NCI-H2029 treated with DMSO at 0.1 percent for 48 hours (cell line): ENCODE data around the gene TSPAN2.

Source experiments
- DNase-seq: peaks from one replicate; lab custom pipeline; 2025; lab: John Stamatoyannopoulos, UW

TSPAN2 gene

GRCh38 chr1:115089420-115090185 is at the start of gene TSPAN2:
TSPAN2 (minus strand) TSS chr1:115089503; CDS start chr1:115089432, 71 bp downstream.
- DNase-seq = no peak

GRCh38 chr1:115138973-115139372 is 49.7 kb upstream of the TSPAN2 start:
- peak; percentile 66 for DNase-seq

- DNase-seq = no peak
Measured at GRCh38 chr1:115138271-115138670, 49.0 kb upstream of the TSPAN2 start.

DNA sequence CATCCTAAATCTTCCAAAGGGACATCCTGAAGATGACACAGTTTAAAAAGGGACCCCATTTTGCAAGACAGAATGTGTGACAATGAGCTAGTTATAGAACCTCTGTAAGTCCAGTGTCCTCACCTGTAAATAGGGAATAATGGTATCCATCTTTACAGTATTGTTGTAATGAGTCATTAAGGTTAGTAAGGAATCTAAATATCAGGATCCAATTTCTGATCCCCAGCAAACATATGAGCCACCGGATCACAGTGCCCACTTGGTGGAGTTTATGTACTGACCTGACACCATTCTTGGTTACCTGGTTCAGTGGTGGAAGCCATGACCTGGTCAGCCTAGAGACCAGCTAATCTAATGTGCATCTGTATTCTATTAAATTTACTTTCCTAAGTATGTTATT is 47.9 kb upstream of the TSPAN2 start:
- no peak for DNase-seq

- DNase-seq = no peak
Measured at GRCh38 chr1:115136706-115137105, 47.4 kb upstream of the TSPAN2 start.

DNA sequence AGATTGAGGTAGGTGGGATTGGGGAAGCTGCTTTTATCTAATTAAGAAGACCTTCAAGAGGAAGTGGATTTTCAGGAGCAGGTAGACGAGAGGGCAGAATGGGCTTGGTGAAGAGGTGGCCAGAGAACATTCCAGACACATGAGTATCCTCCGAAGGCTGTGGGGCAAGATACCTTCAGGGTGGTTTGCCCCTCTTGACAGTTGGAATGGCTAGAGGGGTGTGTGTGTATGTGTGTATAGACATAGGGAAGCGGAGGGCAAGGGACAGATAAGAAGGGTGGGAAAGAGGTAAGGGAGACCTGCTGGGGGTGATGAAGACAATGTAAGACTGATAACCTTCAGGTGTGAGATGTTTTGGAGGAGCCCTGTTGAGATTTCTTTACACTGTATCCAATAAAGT is 46.8 kb upstream of the TSPAN2 start:
- DNase-seq = no peak

- DNase-seq = no peak
Measured at GRCh38 chr1:115135681-115136080, 46.4 kb upstream of the TSPAN2 start.

DNA sequence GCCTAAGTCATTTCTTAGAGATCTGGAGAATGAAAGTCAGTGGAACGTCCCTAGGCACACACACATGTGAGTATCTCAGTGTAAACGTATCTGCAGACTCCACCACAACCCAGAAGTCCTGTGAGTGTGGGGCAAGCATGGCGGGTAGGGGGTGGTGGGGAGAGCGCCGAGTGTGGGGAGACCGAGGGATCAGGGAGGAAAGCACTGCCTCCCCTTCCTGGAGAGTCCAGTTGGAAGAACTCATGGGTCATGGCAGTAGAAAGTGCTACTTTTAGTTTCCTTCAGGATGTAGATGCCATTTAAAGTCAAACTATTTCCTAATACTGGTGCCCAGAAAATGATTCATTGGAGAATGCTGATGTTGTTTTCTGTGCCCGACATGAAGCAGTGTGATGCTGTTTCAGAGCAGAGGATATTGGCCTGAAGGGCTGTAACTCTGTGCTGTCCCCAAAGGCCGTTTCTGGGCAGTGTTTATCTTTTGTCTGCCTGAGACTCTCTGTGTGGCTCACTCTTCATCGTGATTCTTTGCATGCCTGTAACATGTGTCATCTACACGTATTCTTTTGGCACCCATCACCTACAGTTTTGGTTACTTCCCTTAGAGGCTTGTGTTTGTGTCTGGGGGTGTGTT is 45.7 kb upstream of the TSPAN2 start:
- no peak for DNase-seq

- no peak for DNase-seq
Measured at GRCh38 chr1:115134231-115134630, 44.9 kb upstream of the TSPAN2 start.

- no peak for DNase-seq
Measured at GRCh38 chr1:115133440-115133839, 44.1 kb upstream of the TSPAN2 start.

- no peak for DNase-seq
Measured at GRCh38 chr1:115130786-115131185, 41.5 kb upstream of the TSPAN2 start.

DNA sequence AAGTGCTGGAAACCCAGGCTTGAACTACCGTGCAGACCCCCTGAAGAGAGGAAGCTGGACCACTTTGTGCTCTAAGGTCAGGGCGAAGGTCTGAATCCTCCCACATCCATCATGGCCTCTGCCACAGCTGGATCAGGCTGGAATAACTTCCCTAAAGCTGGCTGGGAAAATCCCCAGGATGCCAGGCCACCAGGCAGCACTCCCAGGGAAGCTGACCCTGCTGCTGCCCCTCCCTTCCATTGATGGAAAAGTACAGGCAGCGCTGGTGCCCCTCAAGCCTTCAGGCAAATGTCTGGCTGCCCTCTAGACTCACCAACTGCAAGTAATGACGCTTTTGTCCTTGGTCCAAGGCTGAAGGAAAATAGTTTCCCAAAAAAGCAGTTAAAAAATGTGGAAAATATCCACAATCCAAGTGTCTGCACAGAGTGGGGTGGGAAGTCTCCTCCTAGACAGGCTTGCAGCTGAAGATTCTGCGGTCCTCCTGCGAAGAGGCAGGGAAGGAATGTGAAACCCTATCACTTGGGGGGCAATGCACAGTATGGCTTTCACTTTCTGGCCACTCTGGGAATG is 39.9 kb upstream of the TSPAN2 start:
- DNase-seq = no peak

GRCh38 chr1:115127539-115127938 is 38.2 kb upstream of the TSPAN2 start:
- DNase-seq = no peak

DNA sequence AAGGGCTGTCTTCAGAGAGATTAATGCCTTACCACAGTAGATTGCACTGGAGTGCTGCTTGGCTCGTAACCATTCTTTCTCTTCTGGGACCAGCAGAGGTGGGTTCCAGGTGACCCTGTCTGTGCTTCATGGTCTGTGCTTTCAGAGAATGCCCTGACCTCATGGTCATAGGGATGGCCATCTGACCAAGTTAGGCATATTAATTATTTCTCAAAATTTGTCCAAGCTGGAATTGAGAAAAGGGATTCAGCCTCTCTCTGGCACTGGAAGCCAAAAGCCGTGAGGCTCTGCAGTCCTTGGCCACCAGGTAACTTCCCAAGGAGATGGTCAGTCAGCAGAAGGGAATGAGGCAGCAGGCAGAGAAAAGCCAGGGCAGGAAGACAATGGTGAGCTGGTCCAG is 37.2 kb upstream of the TSPAN2 start:
- DNase-seq = no peak

- no peak for DNase-seq
Measured at GRCh38 chr1:115123116-115123515, 33.8 kb upstream of the TSPAN2 start.

- no peak for DNase-seq
Measured at GRCh38 chr1:115121793-115122192, 32.5 kb upstream of the TSPAN2 start.

DNA sequence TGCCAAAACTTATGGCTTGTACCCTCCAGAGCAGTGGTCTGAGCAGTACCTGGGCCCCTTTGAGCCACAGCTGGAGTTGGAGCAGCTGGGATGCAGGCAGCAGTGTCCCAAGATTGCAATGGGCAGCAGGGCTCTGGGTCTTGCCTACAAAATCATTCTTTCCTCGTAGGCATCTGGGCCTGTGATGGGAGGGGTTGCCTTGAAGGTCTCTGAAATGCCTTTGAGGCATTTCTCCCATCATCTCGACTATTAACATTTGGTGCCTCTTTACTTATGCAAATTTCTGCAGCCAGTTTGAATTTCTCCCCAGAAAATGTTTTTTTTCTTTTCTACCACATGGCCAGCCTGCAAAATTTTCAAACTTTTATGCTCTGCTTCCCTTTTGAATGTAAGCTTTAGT is 31.0 kb upstream of the TSPAN2 start:
- no peak for DNase-seq

DNA sequence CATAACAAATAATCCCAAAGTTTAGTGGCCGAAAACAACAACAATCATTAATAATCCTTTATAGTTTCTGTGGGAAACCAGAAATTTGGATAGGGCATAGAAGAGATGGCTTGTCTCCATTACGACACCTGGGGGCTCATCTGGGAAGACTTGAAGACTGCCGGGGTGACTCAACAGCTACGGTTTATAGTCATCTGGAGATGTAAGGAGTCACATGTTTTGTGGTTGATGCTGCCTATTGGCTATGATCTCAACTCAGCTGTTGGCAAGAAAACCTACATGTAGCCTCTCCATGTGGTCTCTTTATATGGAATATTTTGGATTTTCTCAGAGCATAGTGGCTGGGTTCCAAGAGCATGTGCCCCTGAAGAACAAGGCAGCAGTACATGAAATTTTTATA is 29.3 kb upstream of the TSPAN2 start:
- no peak for DNase-seq

DNA sequence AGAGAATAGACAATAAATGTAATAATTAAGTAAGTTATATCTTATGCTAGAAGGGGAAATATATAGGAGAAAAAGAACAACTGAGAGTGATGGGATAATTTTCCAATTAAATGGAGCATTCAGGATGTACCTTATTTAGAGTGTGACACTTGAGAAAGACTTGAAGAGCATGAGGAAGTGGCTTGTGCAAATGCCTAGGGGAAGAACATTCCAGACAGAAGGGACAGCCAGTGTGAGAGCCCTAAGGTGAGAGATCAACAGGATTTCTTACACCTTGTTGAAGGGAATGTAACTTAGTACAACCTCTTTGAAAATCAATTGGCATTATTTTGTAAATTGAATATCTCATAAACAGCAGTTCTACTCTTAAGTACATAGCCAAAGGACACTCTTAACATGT is 28.8 kb upstream of the TSPAN2 start:
- DNase-seq = no peak

DNA sequence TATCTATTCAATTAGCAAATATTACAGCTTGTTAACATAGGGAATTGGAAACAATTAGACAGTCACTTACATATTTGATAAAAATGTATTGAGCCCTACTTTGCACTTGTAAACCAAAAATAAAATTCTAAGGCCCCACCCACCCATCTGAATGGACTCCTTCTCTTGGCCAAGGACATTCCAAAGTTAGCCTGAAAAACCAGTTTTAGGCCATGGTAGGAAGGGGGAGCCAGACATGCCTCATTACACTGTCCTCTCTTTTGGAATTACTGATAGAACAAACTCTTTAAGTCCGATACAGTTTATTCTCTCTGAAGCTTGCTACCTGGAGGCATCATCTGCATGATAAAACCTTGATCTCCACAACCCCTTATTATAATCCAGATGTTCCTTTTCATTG is 28.0 kb upstream of the TSPAN2 start:
- DNase-seq = no peak

DNA sequence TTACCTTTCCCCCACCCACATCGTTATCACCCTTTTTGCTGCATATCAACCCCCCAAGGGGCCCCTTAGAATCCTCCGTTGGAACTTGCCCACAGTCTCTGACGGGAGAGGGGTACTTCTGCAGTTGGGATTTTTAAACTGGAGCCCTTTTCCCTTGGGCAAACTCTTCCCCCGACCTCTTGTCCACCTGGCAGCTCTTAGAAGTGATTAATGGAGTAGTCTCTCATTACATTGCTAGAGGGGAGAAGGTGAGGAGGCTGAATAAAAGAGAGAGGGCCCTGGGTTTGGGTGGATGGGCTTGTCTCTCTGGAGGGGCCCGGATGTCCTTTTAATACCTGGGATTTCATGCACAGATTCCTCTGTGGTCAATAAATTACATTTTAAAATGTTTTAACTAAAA is 27.2 kb upstream of the TSPAN2 start:
- no peak for DNase-seq

- DNase-seq = no peak
Measured at GRCh38 chr1:115115521-115116161, 26.3 kb upstream of the TSPAN2 start.

DNA sequence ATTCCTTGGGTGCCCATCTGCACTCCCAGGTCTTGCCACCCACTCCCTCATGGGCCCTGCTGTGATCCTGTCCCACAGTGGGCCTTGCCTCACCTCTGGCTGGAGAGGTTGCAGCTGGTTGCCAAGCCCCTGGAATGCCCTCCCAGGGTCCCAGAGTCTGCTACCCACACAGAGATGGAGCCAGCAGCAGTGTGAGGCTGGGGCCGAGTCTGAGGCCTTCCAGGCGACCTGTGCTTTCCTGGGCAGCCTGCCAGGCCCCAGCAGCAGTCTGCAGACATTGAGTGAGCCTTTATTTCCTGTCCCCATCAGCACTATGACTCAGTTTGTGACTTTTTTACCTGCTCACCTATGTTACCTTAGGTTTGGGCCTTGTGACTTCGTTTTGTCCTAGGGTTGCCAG is 25.0 kb upstream of the TSPAN2 start:
- DNase-seq = no peak
